Left ventricle myocardium inferior (tissue), 1 donor: Measurements from ENCODE around the gene ABLIM2. TPM values are rescaled to one million over a fixed set of nuclear protein-coding genes. Genes with fewer than 3 reads are reported as not detected.

Experiments
- DNase-seq: peaks from one replicate; pipeline ENCODE4 v3.0.0-alpha.2; 2020
- H3K27ac ChIP-seq: fragments of 200-600 bp; replicated peaks from 2 replicates; pipeline ENCODE4 v1.8.0; 2021
- H3K27me3 ChIP-seq: fragments of 200-600 bp; 2 replicates; pipeline ENCODE4 v1.8.0; 2021; ENCODE audit warnings: low read depth
- H3K36me3 ChIP-seq: fragments of 200-600 bp; 2 replicates; pipeline ENCODE4 v1.8.0; 2021
- H3K4me1 ChIP-seq: fragments of 200-600 bp; 2 replicates; pipeline ENCODE4 v1.8.0; 2021
- H3K4me3 ChIP-seq: fragments of 200-600 bp; 2 replicates; pipeline ENCODE4 v1.8.0; 2021; ENCODE audit warnings: mild to moderate bottlenecking, moderate library complexity
- H3K9me3 ChIP-seq: fragments of 200-600 bp; replicated peaks from 2 replicates; pipeline ENCODE4 v1.8.0; 2021
- intact Hi-C: fragments of 100-400 bp; cut with micrococcal nuclease; formaldehyde crosslinking; loops from one replicate; pipeline ENCODE4 v1.11.0; 2022
- total RNA-seq: library from RNA; stranded (reverse); fragmentation: NEBNext Ultra II Directional; extraction: Animal tissue kit (Norgen Biotek cat#: 25700); gene quantifications from one replicate; pipeline ENCODE4 v1.2.1, GENCODE V29; 2021
- TF ChIP-seq, protein P1 (sequence below): fragments of 200-600 bp; IDR thresholded peaks from 2 replicates; pipeline ENCODE4 v1.8.0; 2021; ENCODE audit warnings: antibody characterized with exemption, mild to moderate bottlenecking, borderline replicate concordance
- donor health status: DM: no; HTN: yes; CAD: no; lungs with severe emphysema.

ABLIM2 gene
- total RNA-seq, 1 donor from 2014 or later = 43.5 TPM

DNA sequence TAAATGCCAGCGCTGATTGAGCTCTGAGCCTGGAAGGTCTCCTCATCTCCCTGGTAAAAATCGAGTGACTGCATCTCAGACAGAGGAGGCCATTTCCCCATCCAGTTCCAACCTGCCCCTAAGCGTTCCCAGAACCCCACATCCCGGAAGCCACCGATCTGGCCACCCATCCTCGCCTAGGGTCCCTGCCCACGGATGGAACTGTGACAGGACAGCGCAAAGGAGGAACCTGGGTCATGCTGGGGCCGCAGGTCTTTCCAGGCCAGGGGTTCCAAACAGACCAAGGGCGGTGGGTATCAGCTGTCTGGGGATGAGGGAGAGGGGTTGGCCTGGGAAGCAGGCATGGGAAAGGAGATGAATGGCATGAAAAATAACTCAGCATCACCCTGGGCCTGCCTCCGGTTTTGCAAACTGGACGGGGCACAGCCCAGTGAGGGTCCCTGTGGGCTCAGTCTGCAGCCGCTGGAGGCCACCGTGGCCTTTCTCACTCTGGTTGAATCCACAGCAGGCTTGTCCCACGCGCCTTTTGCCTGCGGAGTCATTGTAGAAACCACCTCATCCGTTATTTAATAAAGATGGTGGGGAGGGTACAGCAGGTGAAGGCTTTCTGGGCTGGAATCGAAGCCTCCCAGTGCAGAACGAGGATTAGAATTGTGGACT, 49.1 kb downstream of the ABLIM2 start:
- Histone ChIP-seq H3K36me3 (no peaks in the 10 kb centered on the region), H3K4me3 (no peak overlapping the region), H3K27ac (no peak overlapping the region), H3K4me1 (peaks cover 21% of the 10 kb centered on the region), H3K9me3 (no peaks in the 10 kb centered on the region), H3K27me3 (no peaks in the 10 kb centered on the region)
- intact Hi-C loops = no loop called here
- TF ChIP-seq, protein P1, sequence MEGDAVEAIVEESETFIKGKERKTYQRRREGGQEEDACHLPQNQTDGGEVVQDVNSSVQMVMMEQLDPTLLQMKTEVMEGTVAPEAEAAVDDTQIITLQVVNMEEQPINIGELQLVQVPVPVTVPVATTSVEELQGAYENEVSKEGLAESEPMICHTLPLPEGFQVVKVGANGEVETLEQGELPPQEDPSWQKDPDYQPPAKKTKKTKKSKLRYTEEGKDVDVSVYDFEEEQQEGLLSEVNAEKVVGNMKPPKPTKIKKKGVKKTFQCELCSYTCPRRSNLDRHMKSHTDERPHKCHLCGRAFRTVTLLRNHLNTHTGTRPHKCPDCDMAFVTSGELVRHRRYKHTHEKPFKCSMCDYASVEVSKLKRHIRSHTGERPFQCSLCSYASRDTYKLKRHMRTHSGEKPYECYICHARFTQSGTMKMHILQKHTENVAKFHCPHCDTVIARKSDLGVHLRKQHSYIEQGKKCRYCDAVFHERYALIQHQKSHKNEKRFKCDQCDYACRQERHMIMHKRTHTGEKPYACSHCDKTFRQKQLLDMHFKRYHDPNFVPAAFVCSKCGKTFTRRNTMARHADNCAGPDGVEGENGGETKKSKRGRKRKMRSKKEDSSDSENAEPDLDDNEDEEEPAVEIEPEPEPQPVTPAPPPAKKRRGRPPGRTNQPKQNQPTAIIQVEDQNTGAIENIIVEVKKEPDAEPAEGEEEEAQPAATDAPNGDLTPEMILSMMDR = no peak
- no peak for DNase-seq

DNA sequence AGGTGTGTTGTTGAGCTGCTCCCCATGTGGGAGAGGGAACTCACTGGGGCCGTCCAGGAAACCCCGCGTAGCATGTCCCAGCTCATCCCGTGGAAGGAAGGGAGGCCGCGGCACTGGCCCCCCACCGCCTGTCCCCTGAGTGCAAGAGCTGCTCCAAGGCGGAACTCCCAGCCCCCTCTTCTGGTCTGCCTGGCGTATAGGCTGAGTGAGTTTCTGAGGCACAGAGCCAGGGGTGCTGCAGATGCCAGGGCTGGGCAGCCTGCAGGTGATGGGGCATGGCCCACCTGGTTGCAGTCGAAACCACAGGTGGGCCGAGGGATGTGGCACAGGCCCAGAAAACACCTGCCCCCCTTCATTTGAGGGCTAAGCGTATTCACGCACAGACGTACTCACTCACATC, 49.6 kb downstream of the ABLIM2 start:
- DNase-seq = no peak
- Histone ChIP-seq H3K36me3 (no peaks in the 10 kb centered on the region), H3K27me3 (peaks cover 5% of the 10 kb centered on the region), H3K4me3 (no peak overlapping the region), H3K27ac (no peak overlapping the region), H3K4me1 (peaks cover 15% of the 10 kb centered on the region), H3K9me3 (no peaks in the 10 kb centered on the region)
- intact Hi-C loops = no loop called here
- TF ChIP-seq, protein P1 = no peak

GRCh38 chr4:8108261-8108660, 50.4 kb downstream of the ABLIM2 start:
- Histone ChIP-seq H3K27ac (no peak overlapping the region), H3K4me1 (peaks cover 8% of the 10 kb centered on the region), H3K36me3 (no peaks in the 10 kb centered on the region), H3K9me3 (no peaks in the 10 kb centered on the region), H3K27me3 (peaks cover 7% of the 10 kb centered on the region), H3K4me3 (no peak overlapping the region)
- DNase-seq = no peak
- intact Hi-C loops = no loop called here
- TF ChIP-seq, protein P1 = no peak

DNA sequence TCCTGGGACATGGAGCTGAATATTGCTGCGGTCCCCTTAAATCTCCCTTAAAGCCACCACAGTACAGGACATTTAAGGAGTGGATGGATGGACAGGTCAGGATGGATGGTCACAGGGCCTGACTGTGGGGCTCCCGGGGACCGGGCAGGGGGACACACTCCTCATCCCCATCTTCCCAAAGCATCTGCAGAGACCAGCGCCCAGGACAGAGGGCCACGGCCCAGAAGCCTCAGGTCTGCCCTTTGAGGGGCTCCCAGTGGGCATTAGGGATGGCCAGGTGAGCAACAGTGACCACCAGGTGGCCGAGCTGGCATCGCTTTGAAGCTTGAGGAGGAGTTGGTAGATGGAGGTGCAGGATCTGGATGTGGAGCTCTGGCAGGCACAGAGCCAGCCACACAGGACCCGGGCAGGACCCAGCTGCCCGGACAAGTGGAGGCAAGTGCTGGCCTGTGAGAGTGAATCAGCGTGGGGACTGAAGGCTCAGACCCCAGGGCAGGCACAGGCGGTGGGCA, 51.4 kb downstream of the ABLIM2 start:
- intact Hi-C loops = no loop called here
- Histone ChIP-seq H3K9me3 (no peaks in the 10 kb centered on the region), H3K4me1 (no peaks in the 10 kb centered on the region), H3K27ac (no peak overlapping the region), H3K4me3 (no peak overlapping the region), H3K36me3 (no peaks in the 10 kb centered on the region), H3K27me3 (peaks cover 7% of the 10 kb centered on the region)
- DNase-seq = no peak
- TF ChIP-seq, protein P1 = no peak

- TF ChIP-seq, protein P1 = no peak
- DNase-seq = no peak
- intact Hi-C loops = no loop called here
- Histone ChIP-seq H3K27ac (no peak overlapping the region), H3K4me3 (no peak overlapping the region), H3K9me3 (no peaks in the 10 kb centered on the region), H3K27me3 (peaks cover 7% of the 10 kb centered on the region), H3K36me3 (no peaks in the 10 kb centered on the region), H3K4me1 (peaks cover 2% of the 10 kb centered on the region)
These were observed 52.1 kb downstream of the ABLIM2 start for GRCh38 chr4:8106451-8107025.
